HG03457 (cell line): ENCODE measurements around the gene REC8.

Experiments
- ATAC-seq: cut with Tn5 transposase; IDR thresholded peaks from one replicate; pipeline ENCODE4 v1.9.1; 2021; ENCODE audit warnings: moderate number of reproducible peaks; ENCODE audit not compliant: unreplicated experiment

Gene REC8, protein sequence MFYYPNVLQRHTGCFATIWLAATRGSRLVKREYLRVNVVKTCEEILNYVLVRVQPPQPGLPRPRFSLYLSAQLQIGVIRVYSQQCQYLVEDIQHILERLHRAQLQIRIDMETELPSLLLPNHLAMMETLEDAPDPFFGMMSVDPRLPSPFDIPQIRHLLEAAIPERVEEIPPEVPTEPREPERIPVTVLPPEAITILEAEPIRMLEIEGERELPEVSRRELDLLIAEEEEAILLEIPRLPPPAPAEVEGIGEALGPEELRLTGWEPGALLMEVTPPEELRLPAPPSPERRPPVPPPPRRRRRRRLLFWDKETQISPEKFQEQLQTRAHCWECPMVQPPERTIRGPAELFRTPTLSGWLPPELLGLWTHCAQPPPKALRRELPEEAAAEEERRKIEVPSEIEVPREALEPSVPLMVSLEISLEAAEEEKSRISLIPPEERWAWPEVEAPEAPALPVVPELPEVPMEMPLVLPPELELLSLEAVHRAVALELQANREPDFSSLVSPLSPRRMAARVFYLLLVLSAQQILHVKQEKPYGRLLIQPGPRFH

DNA sequence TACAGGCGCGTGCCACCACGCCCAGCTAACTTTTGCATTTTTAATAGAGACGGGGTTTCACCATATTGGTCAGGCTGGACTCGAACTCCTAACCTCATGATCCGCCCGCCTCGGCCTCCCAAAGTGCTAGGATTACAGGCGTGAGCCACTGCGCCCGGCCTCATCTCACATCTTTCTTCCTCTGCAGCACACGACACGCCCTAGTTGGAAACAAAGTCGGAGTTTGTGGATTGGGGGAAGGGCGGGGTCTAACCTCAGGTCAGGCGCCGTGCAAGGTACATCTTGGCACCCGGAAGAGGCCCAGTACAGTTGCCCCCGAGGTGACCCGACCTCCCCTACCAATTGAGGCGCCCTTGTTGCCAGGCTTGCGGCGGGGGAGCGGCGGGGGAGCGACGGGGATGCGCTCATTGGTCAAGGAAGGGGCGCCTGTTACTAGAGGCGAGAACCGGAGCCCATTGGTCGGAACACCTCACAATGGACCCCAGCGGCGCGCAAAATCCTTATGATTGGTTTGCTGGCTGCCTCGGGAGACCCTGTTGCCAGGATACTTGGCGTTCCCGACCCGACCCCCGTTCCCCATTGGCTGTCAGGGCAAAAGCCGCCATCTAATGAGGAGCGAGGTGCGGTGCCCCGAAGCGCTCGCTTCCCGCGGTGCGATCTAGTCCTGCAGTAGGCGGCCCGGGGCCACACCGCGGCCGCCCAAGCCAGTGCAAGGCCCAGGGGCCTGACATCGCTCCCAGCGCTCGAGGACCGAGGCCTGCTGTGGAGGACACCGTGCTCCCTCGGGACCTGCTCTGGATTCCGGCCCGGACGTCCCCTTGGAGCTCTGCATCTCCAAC is at the start of gene REC8:
REC8 (plus strand) TSS at position 659 of the 839 bp plus-strand sequence. CDS start 473 bp downstream, outside the sequence.
- peak; percentile 76 for ATAC-seq

GRCh38 chr14:24122416-24122815 is 49.5 kb upstream of the REC8 start:
- no peak for ATAC-seq

- ATAC-seq: no peak
Observed at GRCh38 chr14:24122898-24123297, 49.0 kb upstream of the REC8 start.

GRCh38 chr14:24123424-24124417 is 48.2 kb upstream of the REC8 start:
- ATAC-seq: no peak

DNA sequence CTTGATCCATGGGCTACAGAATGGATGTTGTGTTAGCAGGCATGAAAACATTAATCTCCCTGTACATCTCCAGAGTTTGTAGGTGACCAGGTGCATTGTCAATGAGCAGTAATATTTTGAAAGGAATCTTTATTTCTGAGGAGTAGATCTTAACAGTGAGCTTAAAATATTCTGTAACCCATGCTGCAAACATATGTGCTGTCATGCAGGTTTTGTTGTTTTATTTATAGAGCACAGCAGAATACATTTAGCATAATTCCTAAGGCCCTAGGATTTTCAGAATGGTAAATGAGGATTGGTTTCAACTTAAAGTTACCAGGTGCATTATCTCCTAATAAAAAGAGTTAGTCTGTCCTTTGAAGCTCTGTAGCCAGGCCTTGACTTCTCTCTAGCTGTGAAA is 44.9 kb upstream of the REC8 start:
- no peak for ATAC-seq

- no peak for ATAC-seq
Observed at GRCh38 chr14:24127673-24128072, 44.2 kb upstream of the REC8 start.

DNA sequence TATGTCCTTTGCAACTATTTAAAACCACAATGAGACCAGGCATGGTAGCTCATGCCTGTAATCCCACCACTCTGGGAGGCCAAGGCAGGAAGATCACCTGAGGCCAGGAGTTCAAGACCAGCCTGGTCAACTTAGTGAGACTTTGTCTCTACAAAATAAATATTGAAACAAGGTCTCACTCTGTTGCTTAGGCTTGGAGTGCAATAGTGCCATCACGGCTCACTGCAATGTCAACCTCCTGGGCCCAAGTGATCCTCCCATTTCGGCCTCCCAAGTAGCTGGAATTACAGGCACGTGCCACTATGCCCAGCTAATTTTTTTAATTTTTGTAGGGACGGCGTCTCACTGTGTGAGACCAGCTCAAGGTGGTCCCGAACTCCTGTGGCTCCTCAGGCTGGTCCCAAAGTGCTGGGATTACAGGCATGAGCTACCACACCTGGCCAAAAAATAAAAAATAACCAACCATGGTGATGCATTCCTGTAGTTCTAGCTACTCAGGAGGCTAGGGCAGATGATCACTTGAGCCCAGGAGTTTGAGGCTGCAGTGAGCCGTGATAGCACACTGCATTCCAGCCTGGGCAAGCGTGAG is 42.4 kb upstream of the REC8 start:
- no peak for ATAC-seq

GRCh38 chr14:24130380-24130716 is 41.5 kb upstream of the REC8 start, which contains the start of gene FITM1:
TSS of gene FITM1 (plus strand) at chr14:24130659. CDS start at chr14:24131564, 905 bp downstream.
- ATAC-seq: no peak

- no peak for ATAC-seq
Observed at GRCh38 chr14:24130717-24131548, 40.9 kb upstream of the REC8 start.

DNA sequence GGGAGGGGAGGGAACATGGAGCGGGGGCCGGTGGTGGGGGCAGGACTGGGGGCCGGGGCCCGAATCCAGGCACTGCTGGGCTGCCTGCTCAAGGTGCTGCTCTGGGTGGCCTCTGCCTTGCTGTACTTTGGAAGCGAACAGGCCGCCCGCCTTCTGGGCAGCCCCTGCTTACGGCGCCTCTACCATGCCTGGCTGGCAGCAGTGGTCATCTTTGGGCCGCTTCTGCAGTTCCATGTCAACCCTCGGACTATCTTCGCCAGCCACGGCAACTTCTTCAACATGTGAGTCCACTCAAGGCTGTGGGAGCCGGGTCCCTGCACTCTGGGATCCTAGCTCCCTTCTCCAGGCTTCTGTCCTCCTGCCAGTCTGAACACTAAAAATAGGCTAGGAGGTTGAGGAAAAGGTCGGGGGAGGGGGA is 40.3 kb upstream of the REC8 start:
- ATAC-seq: no peak

GRCh38 chr14:24132061-24132685 is 39.7 kb upstream of the REC8 start:
- ATAC-seq: no peak

DNA sequence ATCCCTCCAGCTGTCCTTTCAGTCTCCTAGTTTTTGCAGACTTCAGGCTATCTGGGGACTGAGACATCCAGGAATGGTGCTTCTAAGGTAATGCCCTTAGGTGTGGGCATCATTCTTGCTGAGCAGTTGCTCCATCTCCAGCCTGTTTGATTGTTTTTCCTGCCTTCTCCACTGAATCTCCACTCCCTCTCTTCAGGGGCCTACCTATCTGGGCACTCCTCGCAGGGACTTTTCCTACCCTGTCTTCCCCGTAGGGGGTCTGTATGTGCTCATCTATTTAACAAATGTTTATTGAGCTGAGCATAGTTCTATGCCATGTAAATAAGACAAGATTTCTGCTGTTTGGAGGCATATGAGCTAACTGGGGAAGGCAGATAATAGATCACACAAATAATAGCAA is 38.9 kb upstream of the REC8 start:
- no peak for ATAC-seq

- ATAC-seq: no peak
Observed at GRCh38 chr14:24133735-24134134, 38.1 kb upstream of the REC8 start.

DNA sequence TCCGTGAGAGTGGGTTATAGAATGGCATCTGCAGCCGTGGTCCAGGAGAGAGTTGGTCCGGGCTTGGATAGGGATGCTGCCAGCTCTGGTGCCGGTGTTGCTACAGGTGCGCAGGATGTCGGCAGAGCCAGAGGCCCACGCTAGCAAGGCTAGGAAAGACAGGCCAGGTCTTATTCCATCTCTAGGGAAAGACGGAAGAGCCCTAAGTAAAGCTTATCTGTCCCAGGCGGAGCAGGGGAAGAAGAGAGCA is 36.4 kb upstream of the REC8 start:
- ATAC-seq: no peak

DNA sequence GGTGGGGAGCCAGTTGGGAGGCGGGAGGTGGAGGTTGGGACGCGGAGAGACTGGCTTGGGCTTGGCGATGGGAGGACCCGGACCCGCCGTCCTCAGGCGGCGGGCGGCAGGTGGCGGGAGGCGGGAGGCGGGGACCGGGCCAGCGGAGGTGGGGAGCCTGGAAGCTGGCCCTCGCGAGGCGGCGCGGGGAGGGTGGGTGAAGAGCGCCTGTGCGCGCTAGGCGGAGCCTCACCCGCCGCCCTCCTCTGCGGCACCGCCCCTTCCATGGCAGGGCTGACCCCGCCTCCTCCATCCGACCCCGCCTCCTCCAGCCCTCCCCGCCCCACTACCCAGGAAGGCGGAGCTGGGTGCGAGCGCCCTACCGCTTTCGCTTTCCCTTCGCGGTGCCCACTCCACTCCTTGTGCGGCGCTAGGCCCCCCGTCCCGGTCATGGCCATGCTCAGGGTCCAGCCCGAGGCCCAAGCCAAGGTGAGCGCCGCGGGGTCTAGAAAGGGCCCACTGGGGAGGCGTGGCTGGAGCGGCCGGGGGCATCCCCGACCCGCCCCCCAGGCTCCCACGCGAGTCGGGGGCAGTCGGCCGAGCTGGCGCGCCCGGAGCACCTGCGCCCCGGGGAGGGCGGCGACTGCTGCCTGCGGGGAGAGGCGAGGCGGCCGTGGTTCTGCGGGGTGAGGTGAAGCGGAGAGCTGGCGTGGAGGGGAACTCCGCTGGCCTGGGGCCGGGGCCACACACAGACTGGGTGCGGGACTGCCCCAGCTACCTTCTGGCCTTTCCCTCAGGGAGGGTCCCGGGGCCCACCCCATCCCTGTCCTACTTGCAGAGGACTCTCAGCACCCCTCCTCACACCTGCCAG is 35.8 kb upstream of the REC8 start, which contains the start of gene PSME1:
PSME1 (plus strand) TSS at position 361 of the 850 bp plus-strand sequence; CDS start at position 430, 69 bp downstream.
- ATAC-seq: peak; percentile 66

DNA sequence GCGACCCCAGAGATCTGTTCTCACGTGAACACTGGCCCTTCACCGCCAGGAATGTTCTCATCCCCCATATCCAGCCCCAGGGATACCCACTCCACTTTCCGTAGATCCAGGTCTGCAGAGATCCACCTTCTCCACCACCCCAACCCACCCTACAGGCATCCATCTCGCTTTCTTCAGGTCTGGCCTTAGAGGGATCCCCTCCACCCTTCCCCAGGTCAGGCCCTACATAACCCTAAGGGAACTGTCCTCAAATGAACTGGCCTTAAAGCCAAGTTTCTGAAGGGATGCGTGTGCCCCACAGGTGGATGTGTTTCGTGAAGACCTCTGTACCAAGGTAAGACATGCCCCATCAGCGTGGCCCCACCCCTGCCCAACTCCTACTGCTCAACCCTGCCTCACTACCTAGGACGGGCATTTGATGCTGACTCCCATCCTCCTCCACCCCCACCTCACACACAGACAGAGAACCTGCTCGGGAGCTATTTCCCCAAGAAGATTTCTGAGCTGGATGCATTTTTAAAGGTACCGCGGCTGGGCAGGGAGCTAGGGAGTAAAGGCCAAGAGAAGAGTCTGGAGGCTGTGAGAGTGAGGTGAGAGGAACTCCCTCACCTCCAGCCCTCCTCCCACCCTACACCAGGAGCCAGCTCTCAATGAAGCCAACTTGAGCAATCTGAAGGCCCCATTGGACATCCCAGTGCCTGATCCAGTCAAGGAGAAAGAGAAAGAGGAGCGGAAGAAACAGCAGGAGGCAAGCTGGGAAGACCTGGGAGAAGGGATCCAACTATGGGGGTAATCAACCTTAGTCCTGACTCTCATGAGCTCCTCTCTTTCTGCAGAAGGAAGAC is 35.0 kb upstream of the REC8 start:
- no peak for ATAC-seq
